Measurements from ENCODE around the gene HCFC1R1. TPM values are rescaled to one million over a fixed set of nuclear protein-coding genes. Genes with fewer than 3 reads are reported as not detected.

HCFC1R1 gene
- total and polyA plus RNA-seq, 2 donors (not counting 1 experiment from before 2014, with no cell fraction given): 17.9 to 24.8 TPM

DNA sequence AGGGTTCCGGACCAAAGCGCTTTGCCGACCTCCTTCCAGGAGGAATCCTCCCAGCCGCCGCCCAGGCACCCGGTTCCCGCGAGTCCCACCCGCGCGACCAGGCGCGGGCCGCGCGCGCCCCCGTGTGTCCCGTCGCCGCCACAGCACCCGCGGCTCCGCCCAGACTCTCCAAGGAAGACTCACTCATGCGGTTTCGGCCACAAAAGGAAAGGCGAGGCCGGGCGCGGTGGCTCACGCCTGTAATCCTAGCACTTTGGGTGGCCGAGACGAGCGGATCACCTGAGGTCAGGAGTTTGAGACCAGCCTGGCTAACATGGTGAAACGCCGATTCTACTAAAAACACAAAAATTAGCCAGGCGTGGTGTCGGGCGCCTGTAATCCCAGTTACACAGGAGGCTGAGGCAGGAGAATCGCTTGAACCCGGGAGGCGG, 40.0 kb downstream of the HCFC1R1 start:
- H3K4me3 ChIP-seq (ENCODE audit: control extremely low read depth in 1 of 5, extremely low read depth in 1 of 5, insufficient read depth in 1 of 5, low read depth in 2 of 5, low read length in 4 of 5): peak overlapping the region in 3 of 5 experiments; percentile 29 to 55 (median 42)
- H3K9ac ChIP-seq (ENCODE audit: low read length): peak overlapping the region; percentile 45

DNA sequence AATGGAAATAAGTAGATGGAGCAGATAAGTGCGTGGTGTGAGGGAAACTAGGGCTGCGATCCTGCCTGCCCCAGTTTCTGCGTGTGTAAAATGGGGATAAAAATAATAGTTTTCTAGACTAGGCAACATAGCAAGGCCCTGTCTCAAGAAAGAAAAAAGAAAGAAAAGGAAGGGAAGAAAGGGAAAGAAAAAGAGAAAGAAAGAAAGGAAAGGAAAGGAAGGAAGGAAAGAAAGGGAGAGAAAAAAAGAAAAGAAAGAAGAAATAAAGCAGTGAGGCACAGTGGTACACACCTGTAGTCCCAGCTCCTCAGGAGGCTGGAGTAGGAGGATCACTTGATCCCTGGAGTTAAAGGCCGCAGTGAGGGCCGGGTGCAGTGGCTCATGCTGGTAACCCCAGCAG, 41.3 kb downstream of the HCFC1R1 start:
- TF ChIP-seq, protein P1, sequence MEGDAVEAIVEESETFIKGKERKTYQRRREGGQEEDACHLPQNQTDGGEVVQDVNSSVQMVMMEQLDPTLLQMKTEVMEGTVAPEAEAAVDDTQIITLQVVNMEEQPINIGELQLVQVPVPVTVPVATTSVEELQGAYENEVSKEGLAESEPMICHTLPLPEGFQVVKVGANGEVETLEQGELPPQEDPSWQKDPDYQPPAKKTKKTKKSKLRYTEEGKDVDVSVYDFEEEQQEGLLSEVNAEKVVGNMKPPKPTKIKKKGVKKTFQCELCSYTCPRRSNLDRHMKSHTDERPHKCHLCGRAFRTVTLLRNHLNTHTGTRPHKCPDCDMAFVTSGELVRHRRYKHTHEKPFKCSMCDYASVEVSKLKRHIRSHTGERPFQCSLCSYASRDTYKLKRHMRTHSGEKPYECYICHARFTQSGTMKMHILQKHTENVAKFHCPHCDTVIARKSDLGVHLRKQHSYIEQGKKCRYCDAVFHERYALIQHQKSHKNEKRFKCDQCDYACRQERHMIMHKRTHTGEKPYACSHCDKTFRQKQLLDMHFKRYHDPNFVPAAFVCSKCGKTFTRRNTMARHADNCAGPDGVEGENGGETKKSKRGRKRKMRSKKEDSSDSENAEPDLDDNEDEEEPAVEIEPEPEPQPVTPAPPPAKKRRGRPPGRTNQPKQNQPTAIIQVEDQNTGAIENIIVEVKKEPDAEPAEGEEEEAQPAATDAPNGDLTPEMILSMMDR (IDR thresholded peaks at IDR 0.05): no peak
- no peak for TF ChIP-seq EZH2 (IDR thresholded peaks at IDR 0.05; ENCODE audit: borderline replicate concordance, insufficient read depth, low read depth, low read length, poor library complexity, severe bottlenecking)
- DNase-seq (no peak), ATAC-seq (ENCODE audit: low read depth) (no peak)
- Histone ChIP-seq H3K27me3 (replicated peaks in 1 of 4; ENCODE audit: control extremely low read depth in 1 of 4, control insufficient read depth in 3 of 4, insufficient read depth in 4 of 4, low read length in 3 of 4) (peaks cover 0 to 10% (median 1%) of the 10 kb centered on the region in 4 experiments), H4K20me1 (ENCODE audit: control insufficient read depth, insufficient read depth, low read length, poor library complexity, severe bottlenecking) (peaks cover 5% of the 10 kb centered on the region), H3K79me2 (ENCODE audit: control insufficient read depth, insufficient read depth, low read length) (peaks cover 6% of the 10 kb centered on the region), H3K27ac (ENCODE audit: low read length in 2 of 2) (no peak overlapping the region), H2AFZ (ENCODE audit: insufficient read depth, low read depth, low read length, poor library complexity, severe bottlenecking) (no peak overlapping the region), H3K4me3 (ENCODE audit: control extremely low read depth in 1 of 5, extremely low read depth in 1 of 5, insufficient read depth in 1 of 5, low read depth in 2 of 5, low read length in 4 of 5) (no peak overlapping the region), H3K4me1 (ENCODE audit: control insufficient read depth in 2 of 2, insufficient read depth in 2 of 2, low read length in 2 of 2) (peaks cover 18 to 39% of the 10 kb centered on the region in 2 donors), H3K9me3 (ENCODE audit: control extremely low read depth in 1 of 3, control insufficient read depth in 2 of 3, insufficient read depth in 1 of 3, low read length in 2 of 3) (no peaks in the 10 kb centered on the region), H3K9ac (ENCODE audit: low read length) (no peak overlapping the region), H3K36me3 (replicated peaks in 1 of 2; ENCODE audit: control extremely low read depth in 1 of 2, control insufficient read depth in 1 of 2, extremely low read depth in 1 of 2, insufficient read depth in 2 of 2, low read length in 1 of 2) (no peaks in the 10 kb centered on the region), H3K4me2 (replicated peaks; ENCODE audit: low read depth, low read length, poor library complexity, severe bottlenecking) (peak overlapping the region; percentile 83)
- WGBS (ENCODE audit: insufficient coverage): 94% methylated on average over 3 of the region's 5 CpGs
- ChIA-PET POLR2A (interaction anchor here (0.7 kb wide), 1 partner anchor 46 kb away, joined by 6 read pairs; no protein-coding TSS in a partner anchor), CTCF (interaction anchor here (1.1 to 1.9 kb wide), 5 partner anchors 12 to 55 kb away, joined by 3 to 7 read pairs (median 4); no protein-coding TSS in a partner anchor)
- H3K27ac Mint-ChIP-seq: no peak overlapping the region
- H3K4me3 Mint-ChIP-seq: peak overlapping the region; percentile 53
- H3K4me1 Mint-ChIP-seq: peaks cover 21% of the 10 kb centered on the region
- intact Hi-C loops (cut with micrococcal nuclease): loop anchor here (5.0 kb wide), 2 partner anchors 100 to 205 kb away; partner anchors contain the start of genes ELOB and FLYWCH2
- H3K9me3 Mint-ChIP-seq (ENCODE audit: insufficient read depth): no peaks in the 10 kb centered on the region
- no peaks in the 10 kb centered on the region for H3K27me3 Mint-ChIP-seq

More for the DNA sequence above, 40.0 kb downstream of the HCFC1R1 start:
- Histone ChIP-seq H3K4me1 (ENCODE audit: control insufficient read depth in 2 of 2, insufficient read depth in 2 of 2, low read length in 2 of 2) (peaks cover 18 to 39% of the 10 kb centered on the region in 2 donors), H3K27me3 (replicated peaks in 1 of 4; ENCODE audit: control extremely low read depth in 1 of 4, control insufficient read depth in 3 of 4, insufficient read depth in 4 of 4, low read length in 3 of 4) (peaks cover 0 to 12% (median 1%) of the 10 kb centered on the region in 4 experiments), H3K27ac (ENCODE audit: low read length in 2 of 2) (no peak overlapping the region), H3K4me2 (replicated peaks; ENCODE audit: low read depth, low read length, poor library complexity, severe bottlenecking) (peak overlapping the region; percentile 83), H4K20me1 (ENCODE audit: control insufficient read depth, insufficient read depth, low read length, poor library complexity, severe bottlenecking) (peaks cover 5% of the 10 kb centered on the region), H3K9me3 (ENCODE audit: control extremely low read depth in 1 of 3, control insufficient read depth in 2 of 3, insufficient read depth in 1 of 3, low read length in 2 of 3) (no peaks in the 10 kb centered on the region), H3K79me2 (ENCODE audit: control insufficient read depth, insufficient read depth, low read length) (peaks cover 6% of the 10 kb centered on the region), H2AFZ (ENCODE audit: insufficient read depth, low read depth, low read length, poor library complexity, severe bottlenecking) (peak overlapping the region; percentile 76), H3K36me3 (replicated peaks in 1 of 2; ENCODE audit: control extremely low read depth in 1 of 2, control insufficient read depth in 1 of 2, extremely low read depth in 1 of 2, insufficient read depth in 2 of 2, low read length in 1 of 2) (no peaks in the 10 kb centered on the region)
- H3K4me3 Mint-ChIP-seq: peak overlapping the region; percentile 63
- WGBS (ENCODE audit: insufficient coverage): 7% methylated on average over 40 of the region's 42 CpGs
- ChIA-PET CTCF (interaction anchor here (0.9 to 1.9 kb wide), 4 partner anchors 17 to 57 kb away, joined by 3 to 7 read pairs (median 5); no protein-coding TSS in a partner anchor), POLR2A (no interaction called here)
- TF ChIP-seq EZH2 (IDR thresholded peaks at IDR 0.05; ENCODE audit: borderline replicate concordance, insufficient read depth, low read depth, low read length, poor library complexity, severe bottlenecking): no peak
- TF ChIP-seq, protein P1 (IDR thresholded peaks at IDR 0.05): peak; percentile 97
- no peak overlapping the region for H3K27ac Mint-ChIP-seq
- H3K9me3 Mint-ChIP-seq (ENCODE audit: insufficient read depth): no peaks in the 10 kb centered on the region
- H3K4me1 Mint-ChIP-seq: peaks cover 21% of the 10 kb centered on the region
- ATAC-seq (ENCODE audit: low read depth) (peak; percentile 48), DNase-seq (peak; percentile 79)
- H3K27me3 Mint-ChIP-seq: no peaks in the 10 kb centered on the region
- intact Hi-C loops (cut with micrococcal nuclease): loop anchor here (1.0 to 5.0 kb wide), 4 partner anchors 18 to 206 kb away; partner anchors contain the start of genes ELOB and FLYWCH2
